ENCODE data around the gene NALF2. TPM values are rescaled to one million over a fixed set of nuclear protein-coding genes. Genes with fewer than 3 reads are reported as not detected.

Gene NALF2
- total RNA-seq, result 2.0 TPM

DNA sequence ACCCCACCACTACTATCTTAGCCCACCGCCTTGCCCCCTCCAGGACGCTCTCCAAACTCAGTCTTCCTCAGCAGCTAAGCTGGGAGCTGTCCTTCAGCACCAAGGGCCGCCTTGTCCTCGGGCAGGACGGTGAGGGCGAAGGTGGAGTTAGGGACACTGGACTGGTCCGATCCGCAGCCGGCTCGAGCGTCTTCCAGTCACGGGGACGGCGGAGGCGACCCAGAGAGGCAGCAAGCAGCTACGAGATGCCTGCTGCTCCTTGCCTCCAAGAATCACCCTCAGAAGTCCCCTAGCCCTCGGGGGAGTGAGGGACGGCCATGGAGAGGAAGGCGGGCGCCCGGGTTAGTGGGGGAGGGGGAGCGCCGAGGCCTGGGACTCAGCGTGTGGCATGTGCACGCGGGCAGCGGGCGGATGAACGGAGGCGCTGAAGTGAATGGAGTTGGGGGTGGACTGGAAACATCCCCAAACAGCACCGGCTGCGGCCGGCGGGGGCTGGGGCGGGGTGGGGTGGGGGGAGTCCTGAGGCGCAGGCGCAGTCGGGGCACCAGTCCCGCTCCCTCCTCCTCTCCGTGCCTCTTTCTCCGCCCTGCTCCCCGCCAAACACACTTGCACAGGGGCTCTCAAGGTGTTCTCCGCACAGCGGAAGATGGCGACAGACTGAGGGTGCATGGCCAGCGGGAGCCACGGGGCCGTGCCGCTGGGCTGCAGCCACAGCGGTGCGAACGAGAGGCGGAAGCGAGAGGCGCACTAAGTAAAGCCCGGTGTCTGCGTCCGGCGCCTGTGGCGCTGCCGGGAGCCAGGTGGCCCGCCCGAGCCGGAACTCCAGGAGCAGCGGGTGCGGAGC lies at the start of gene NALF2:
Gene NALF2, plus strand, starts transcription at position 545 of the 844 bp plus-strand sequence. CDS start 957 bp downstream, outside the sequence.
- DNase-seq (ENCODE audit: low spot score), result peak; percentile 65

DNA sequence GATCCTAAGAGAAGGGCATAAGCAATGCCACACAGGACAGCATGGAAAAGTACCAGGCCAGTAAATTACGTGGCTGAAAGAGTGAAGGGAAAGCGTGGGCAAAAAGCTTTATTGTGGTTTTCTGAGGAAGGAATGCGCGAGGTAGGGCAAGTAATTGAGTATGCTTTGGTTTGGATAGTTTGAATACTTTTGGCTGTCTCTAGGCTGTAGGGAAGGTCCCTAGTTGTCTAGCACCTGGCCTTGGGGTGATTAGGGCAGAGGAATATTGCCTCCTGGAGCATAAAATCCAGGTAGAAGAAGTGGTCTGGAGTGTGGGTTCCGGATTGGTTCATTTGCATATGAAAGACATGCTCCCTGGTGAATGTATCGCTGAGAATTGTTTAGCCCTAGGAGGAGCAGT lies 46.4 kb upstream of the NALF2 start:
- no peak for DNase-seq (ENCODE audit: low spot score)

DNA sequence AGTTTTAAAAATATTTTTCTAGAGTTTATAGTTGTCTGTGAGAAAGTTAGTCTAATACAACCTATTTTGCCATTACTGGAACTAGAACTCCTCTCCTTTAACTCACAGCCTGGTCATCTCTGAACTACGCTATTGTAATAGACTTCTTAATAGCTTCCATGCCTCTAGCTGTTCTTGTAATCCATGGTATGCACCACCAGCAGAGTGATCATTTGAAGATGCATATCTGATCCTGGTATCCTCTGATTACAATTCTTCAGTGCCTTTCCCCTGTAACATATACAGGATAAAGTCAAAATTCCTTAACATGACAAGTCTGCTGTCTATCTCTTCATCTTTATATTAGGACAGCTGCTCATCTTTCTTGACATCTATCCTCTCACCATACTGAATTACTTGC lies 37.6 kb upstream of the NALF2 start:
- no peak for DNase-seq (ENCODE audit: low spot score)

GRCh38 chrX:69469975-69470374 lies 34.2 kb upstream of the NALF2 start:
- no peak for DNase-seq (ENCODE audit: low spot score)

GRCh38 chrX:69489625-69490024 lies 14.5 kb upstream of the NALF2 start:
- DNase-seq (ENCODE audit: low spot score), result no peak

DNA sequence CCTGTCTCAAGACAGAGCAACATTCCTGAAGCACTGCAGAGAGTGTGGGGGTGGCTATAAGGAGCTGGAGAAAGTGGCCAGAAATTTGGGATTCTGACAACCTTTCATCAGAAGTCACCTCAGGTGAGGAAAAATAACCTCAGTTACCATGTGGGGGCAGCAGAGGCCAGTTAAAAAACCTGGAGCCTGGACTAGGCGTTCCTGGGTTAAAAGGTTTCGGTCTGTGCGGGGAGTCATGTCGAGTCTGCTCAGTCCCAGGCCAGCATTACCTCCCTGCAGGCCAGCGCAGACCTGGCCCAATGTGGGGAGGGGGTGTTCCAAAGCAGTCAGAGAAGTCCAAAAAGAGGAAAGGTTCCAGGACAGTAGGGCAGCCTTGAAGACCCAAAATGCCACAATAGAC lies 10.9 kb upstream of the NALF2 start:
- no peak for DNase-seq (ENCODE audit: low spot score)

GRCh38 chrX:69493766-69494165 lies 10.4 kb upstream of the NALF2 start:
- no peak for DNase-seq (ENCODE audit: low spot score)

- DNase-seq (ENCODE audit: low spot score), result no peak
These were observed 7.9 kb upstream of the NALF2 start for GRCh38 chrX:69496183-69496582.

- DNase-seq (ENCODE audit: low spot score), result no peak
These were observed 2.7 kb upstream of the NALF2 start for GRCh38 chrX:69501429-69501828.

DNA sequence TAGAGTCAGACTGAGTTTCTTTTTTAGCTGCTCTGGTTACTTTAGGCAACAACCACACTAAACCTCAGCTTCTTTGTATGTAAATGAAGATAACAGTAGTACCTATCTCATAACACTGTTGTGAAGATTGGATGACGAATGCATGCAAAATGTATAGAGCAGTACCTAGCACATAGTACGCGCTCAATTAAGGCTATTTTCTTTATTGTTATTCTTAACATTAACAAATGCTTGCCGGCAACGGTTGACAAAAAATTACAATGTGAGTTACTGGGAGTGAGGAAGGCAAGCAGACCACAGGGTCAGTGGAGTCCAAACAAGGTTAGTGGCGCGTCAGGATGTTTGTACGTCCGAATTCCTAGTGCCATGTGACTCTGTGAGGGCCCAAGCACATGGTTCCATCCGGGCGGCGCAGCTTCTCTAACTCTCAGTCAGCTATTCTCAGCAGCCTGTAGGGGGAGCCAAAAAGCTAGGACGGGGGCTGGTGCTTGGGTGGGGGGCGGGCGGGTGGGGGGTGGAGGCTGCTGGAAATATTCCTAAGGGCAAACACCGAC lies 821 bp upstream of the NALF2 start:
- DNase-seq (ENCODE audit: low spot score), result no peak

- no peak for DNase-seq (ENCODE audit: low spot score)
These were observed 793 bp downstream of the NALF2 start for GRCh38 chrX:69504626-69505612.

DNA sequence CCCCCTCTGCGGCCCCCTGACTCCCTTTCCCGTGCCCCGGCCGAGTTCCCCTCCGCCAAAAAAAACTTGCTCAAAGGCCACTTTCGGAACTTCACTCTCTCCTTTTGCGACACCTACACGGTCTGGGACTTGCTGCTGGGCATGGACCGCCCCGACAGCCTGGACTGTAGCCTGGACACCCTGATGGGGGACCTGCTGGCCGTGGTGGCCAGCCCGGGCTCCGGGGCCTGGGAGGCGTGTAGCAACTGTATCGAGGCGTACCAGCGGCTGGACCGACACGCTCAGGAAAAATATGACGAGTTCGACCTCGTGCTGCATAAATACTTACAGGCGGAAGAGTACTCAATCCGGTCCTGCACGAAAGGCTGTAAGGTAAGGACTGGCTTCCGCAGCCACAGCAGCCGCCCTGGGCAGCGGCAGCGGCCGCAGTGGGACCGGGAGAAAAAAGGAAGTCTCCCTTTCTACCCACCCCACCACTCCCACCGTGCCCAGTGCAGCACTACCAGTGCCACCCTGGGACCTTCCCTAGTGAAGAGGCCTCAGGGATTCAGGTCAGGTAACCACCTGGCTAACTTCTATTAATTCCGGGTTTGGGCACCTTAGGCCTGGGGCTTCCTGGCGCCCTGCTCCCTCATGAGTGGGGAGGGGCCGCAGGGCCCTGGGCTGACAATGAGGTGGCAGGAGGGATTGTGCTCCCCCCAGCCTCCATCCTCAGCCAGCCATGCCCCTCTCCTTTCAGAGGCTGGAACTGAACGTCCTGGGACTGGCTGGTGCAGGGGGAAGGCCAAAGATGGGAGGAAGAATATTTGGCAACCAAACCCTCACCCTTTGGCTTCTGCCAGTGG lies 1.9 kb downstream of the NALF2 start:
- no peak for DNase-seq (ENCODE audit: low spot score)

DNA sequence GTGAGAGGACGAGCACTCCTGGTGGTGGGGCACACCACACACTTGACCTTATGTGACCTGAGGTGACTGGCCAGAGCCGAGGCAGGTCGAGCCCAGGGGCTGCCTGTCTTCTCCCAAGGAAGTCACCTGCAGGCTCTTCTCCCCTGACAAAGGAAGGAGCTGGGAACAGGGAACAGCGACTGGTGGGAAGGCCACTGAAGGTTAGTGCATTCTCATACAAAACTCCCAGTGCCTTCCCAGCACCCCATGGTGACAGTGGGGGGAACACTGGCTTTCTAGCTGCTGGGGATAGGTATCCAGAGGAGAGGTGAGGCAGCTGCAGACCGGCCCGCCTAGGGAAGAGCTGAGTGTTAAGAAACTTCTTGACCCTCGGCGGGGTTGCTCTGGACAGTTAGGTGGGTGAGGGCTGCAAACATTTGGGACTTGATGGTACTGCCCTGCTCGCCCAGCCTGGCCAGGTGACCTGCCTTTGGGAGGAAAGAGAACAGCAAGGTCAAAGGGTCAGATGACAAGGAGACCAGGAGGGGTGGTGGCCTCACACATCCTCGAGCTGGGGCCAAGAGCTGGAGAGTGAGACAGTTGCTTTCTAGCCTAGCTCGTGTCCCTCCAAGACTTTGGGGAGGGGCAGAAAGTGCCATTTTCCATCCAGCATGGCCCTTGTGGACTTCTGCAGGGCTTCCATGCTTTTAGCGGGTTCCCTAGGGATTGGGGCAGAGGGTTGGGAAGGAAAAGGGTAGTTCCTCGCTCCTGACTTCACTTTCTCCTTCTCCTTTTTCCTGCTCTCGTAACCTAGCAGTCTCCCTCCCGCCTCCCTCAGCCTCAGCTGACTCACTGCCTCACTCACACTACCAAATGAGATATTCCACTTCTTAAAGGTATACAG lies 2.7 kb downstream of the NALF2 start:
- DNase-seq (ENCODE audit: low spot score), result no peak

GRCh38 chrX:69507500-69507789 lies 3.3 kb downstream of the NALF2 start:
- DNase-seq (ENCODE audit: low spot score), result no peak

DNA sequence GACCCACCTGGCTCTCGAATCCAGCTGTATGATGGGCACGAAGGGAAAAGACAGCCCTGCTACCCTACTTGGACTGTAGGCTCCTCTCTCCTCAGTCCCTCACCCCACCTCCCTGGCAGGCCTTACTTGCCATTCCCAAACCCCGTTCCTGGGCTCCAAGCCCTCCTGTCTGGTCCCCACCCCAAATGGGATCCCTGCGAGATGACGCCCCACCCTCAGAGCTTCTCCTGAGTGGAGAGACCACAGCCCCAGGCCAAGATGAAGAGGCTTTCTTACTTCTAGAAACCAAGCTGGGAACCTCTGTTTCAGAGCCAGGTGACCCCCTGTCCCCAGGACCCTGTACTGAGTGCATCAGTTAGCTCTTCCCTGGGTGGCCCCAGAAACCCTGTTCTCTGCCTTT lies 4.5 kb downstream of the NALF2 start:
- no peak for DNase-seq (ENCODE audit: low spot score)

- no peak for DNase-seq (ENCODE audit: low spot score)
These were observed 6.1 kb downstream of the NALF2 start for GRCh38 chrX:69510137-69510715.

- DNase-seq (ENCODE audit: low spot score), result no peak
These were observed 6.9 kb downstream of the NALF2 start for GRCh38 chrX:69510914-69511513.

- no peak for DNase-seq (ENCODE audit: low spot score)
These were observed 17.9 kb downstream of the NALF2 start for GRCh38 chrX:69522052-69522451.

- no peak for DNase-seq (ENCODE audit: low spot score)
These were observed 19.2 kb downstream of the NALF2 start for GRCh38 chrX:69523314-69523713.

Data from ureter (tissue), 1 donor.